ENCODE data around the gene RNF17.

Gene RNF17

DNA sequence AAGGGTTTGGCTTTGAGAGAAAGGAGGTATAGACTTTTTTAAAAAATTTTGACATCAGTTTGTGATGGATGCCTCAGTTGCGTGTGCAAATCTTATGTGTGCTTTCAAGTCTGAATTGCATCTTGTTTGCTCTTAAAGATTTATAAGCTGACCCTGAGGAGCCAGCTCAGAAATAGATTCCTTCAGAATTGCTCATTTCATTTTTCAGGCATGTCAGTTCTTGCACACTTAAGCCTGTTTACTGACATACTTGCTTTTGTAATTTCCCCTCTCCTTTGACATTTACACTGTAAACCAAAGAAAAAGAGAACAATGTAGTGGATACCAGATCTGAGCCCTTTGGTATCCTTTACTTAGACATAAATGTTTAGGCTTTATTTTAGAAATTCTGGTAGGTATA is 87.6 kb downstream of the RNF17 start:
- ChIA-PET CTCF (interaction anchor here (1.5 kb wide), 1 partner anchor 12 kb away, joined by 3 read pairs; no protein-coding TSS in a partner anchor), POLR2A (no interaction called here)
- DNase-seq (ENCODE audit: extremely low spot score), result no peak
- TF ChIP-seq, protein P1, sequence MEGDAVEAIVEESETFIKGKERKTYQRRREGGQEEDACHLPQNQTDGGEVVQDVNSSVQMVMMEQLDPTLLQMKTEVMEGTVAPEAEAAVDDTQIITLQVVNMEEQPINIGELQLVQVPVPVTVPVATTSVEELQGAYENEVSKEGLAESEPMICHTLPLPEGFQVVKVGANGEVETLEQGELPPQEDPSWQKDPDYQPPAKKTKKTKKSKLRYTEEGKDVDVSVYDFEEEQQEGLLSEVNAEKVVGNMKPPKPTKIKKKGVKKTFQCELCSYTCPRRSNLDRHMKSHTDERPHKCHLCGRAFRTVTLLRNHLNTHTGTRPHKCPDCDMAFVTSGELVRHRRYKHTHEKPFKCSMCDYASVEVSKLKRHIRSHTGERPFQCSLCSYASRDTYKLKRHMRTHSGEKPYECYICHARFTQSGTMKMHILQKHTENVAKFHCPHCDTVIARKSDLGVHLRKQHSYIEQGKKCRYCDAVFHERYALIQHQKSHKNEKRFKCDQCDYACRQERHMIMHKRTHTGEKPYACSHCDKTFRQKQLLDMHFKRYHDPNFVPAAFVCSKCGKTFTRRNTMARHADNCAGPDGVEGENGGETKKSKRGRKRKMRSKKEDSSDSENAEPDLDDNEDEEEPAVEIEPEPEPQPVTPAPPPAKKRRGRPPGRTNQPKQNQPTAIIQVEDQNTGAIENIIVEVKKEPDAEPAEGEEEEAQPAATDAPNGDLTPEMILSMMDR (IDR thresholded peaks at IDR 0.05; ENCODE audit: control extremely low read depth, extremely low read depth, low read depth, missing control alignments), result no peak

DNA sequence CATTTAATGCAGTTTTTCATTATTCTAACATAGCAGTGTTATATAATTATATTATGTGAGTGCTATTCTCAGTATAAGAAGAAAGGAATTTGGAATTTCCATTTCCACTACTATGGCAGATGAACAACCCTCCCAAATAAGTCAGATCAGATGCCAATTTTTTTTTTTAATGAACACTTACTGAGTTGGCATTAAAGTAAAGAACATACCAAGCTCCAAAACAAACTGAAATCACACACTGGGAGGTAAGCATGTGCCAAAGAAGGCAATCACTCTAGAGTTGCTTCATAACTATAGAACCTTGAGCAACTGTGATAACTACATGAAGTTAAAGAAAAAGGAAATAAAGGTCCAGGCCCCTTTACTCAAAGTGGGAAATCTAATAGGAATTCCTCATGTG is 90.3 kb downstream of the RNF17 start:
- TF ChIP-seq, protein P1 (IDR thresholded peaks at IDR 0.05; ENCODE audit: control extremely low read depth, extremely low read depth, low read depth, missing control alignments), result no peak
- POLR2A ChIA-PET, result no interaction called here
- CTCF ChIA-PET, result interaction anchor here (0.7 to 1.2 kb wide), 2 partner anchors 8 to 15 kb away, joined by 3 to 4 read pairs; no protein-coding TSS in a partner anchor
- no peak for DNase-seq (ENCODE audit: extremely low spot score)

DNA sequence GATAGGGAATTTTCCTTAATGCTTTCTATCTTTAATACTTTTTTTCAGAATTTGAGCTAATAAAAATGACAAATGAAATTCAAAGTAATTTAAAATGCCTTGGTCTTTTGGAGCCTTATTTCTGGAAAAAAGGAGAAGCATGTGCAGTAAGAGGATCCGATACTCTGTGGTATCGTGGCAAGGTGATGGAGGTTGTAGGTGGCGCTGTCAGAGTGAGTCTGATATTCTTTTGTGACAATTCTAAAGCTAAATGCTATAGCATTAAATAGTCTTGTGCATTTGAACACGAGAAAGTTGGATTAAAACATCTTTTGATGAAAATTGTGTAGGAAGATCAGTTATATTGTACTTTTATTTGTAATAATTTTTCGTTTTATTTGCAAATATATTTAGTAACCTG is 95.0 kb downstream of the RNF17 start:
- no peak for DNase-seq (ENCODE audit: extremely low spot score)
- TF ChIP-seq, protein P1 (IDR thresholded peaks at IDR 0.05; ENCODE audit: control extremely low read depth, extremely low read depth, low read depth, missing control alignments), result no peak
- ChIA-PET POLR2A (no interaction called here), CTCF (interaction anchor here (0.8 to 2.2 kb wide), 5 partner anchors 10 to 118 kb away, joined by 3 to 9 read pairs (median 4); no protein-coding TSS in a partner anchor)

DNA sequence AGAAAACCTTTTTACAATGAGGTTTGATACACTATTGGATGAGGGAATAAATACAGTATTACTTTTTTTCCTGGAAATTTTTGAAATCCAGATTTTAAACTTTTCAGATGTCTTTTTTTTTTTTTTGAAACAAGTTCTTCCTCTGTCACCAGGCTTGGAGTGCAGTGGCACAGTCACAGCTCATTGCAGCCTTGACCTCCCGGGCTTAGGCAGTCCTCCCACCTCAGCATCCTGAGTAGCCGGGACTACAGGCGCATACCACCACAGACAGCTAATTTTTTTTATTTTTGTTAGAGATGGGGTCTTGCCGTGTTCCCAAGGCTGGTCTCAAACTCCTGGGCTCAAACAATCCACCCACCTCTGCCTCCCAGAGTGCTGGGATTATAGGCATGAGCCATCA is 96.8 kb downstream of the RNF17 start:
- TF ChIP-seq, protein P1 (IDR thresholded peaks at IDR 0.05; ENCODE audit: control extremely low read depth, extremely low read depth, low read depth, missing control alignments), result no peak
- no peak for DNase-seq (ENCODE audit: extremely low spot score)
- ChIA-PET CTCF (no interaction called here), POLR2A (no interaction called here)

DNA sequence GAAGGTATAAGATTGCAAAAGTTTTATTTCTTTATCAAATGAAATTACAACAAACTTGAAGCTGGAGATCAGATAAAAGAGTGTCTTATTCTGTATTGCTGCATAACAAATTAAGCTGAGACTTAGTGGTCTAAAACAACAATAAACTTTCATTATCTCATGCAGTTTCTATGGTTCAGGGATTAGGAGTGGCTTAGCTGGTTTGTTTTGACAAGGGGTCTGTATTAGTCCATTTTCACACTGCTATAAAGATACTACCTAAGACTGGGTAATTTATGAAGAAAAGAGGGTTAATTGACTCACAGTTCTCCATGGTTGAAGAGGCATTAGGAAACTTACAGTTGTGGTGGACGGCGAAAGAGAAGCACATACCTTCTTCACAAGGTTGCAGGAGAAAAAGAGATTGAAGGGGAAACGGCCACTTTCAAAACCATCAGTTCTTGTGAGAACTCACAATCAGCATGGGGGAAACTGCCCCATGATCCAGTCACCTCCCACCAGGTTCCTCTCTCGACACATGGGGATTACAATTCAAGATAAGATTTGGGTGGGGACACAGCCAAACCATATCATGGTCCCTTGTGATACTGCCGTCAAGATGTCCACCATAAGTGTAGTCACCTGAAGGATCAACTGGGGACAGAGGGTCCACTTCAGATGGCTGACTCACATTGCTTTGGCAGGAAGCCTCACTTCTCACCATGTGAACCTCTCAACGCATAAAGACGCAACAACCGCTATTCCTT is 97.8 kb downstream of the RNF17 start:
- no peak for DNase-seq (ENCODE audit: extremely low spot score)
- ChIA-PET POLR2A (no interaction called here), CTCF (interaction anchor here (0.9 kb wide), 1 partner anchor 253 kb away, joined by 3 read pairs; no protein-coding TSS in a partner anchor)

DNA sequence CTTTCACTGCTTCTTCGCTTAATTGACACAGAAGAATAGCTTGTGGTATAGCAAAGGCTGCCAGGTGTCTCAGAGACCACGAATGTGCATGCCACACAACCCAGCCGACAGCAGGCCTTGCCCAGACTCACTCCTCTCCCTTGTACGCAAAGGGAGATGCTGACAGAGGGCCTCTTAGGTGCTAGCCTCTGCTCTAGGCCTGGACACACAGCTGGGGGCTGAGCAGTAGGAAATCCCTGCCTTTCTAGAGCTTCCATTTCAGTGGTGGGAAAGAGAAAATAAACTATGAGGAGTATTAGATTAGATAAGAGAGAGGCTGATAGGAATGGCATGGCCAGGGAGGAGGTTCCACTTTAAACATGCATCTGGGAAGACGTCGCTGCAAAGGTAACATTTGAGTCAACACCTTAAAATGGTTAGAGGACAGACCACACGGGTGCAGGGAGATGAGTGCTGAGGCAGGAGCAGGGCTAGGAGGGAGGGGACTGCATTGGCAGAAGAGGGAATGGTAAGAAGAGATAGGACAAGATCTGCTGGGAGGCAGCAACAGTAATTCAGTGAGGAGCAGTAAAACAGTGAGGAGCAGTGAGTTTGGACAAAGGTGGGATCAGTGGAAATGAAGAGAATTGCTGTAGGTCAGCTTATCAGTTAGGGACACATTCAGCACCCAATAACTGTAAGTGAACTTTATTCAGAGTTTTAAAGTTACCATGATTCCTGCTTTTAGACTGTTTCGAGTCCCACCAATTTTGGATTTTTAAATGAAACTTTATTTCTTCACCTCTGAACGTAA is 100.0 kb downstream of the RNF17 start:
- DNase-seq (ENCODE audit: extremely low spot score), result no peak
- POLR2A ChIA-PET, result no interaction called here
- CTCF ChIA-PET, result interaction anchor here (0.8 to 3.4 kb wide), 3 partner anchors 12 to 17 kb away, joined by 3 to 7 read pairs (median 5); no protein-coding TSS in a partner anchor
- TF ChIP-seq, protein P1 (IDR thresholded peaks at IDR 0.05; ENCODE audit: control extremely low read depth, extremely low read depth, low read depth, missing control alignments), result no peak

More for the DNA sequence above, 97.8 kb downstream of the RNF17 start:
- TF ChIP-seq, protein P1 (IDR thresholded peaks at IDR 0.05; ENCODE audit: control extremely low read depth, extremely low read depth, low read depth, missing control alignments), result no peak

Data from GM10248 (cell line).